NCI-H146 (cell line): ENCODE results near the gene TRERF1.

Experiments used
- DNase-seq: peaks from one replicate; lab custom pipeline; 2025; lab: John Stamatoyannopoulos, UW

Gene TRERF1

DNA sequence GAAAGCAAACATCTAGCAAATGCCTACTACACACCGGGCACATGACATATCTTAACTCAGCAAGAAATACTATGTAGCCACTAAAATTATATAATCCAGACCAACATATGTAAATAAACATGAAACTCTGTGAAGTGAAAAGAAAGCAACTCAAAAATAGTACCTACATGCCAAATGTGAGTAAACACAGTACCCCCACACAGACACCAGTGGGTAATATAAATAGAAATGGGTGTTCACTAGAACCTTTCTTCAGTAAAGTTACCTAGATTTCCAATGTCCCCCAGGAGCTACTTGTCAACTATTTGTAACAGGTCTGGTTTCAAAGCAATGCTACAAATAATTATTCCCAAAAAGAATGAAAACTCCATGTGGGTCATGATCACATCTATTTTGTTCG, 25.5 kb downstream of the TRERF1 start:
- no peak for DNase-seq

DNA sequence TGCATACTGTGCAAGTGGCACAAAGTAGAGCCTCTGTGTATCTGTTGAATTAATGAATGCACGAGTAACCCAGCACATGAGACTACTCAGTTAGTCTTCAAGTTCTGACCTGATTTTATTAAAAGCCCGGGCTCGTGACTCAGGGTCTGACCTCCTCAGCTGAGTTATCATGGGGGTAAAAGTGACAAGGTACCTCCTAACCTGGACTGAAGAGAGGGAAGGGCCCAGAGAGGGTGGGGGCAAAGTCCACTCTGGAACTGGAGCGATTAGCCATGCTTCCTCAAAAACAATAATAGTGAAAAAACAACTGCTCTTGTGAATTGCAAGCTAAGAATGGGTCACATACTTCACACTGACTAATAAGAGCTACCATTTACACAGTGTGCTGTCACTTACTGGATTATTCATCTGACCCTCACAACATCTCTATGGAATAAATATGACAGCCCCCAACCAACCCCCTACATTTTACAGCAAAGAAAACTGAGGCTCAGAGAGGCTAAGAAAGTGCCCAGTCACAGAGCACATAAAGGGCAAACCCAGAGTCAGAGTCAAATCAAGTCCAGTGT, 26.7 kb downstream of the TRERF1 start:
- DNase-seq: no peak

GRCh38 chr6:42423244-42423643, 28.5 kb downstream of the TRERF1 start:
- DNase-seq: no peak

DNA sequence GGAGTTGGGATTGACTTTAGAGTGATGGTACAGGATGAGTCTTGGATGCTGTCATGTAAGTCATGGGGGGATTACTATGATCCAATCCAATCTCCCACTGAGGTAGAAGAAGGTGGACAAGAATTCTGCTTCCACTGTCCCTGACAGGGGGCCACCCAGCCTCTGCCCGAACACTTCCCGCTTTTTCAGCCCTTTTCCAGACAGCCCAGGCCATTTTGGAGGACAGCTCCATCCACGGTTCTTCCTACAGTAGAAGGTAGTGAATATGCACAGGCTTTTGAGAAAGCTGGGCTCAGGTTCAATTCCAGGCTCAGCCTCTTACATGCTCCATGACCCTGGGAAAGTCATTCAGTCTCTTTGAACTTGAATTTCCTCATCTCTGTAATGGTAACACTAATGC, 31.0 kb downstream of the TRERF1 start:
- DNase-seq: no peak

GRCh38 chr6:42419490-42420280, 32.0 kb downstream of the TRERF1 start:
- DNase-seq: no peak

- peak; percentile 77 for DNase-seq
Observed at GRCh38 chr6:42418724-42419123, 33.0 kb downstream of the TRERF1 start.

- DNase-seq: no peak
Observed at GRCh38 chr6:42417641-42418112, 34.0 kb downstream of the TRERF1 start.

DNA sequence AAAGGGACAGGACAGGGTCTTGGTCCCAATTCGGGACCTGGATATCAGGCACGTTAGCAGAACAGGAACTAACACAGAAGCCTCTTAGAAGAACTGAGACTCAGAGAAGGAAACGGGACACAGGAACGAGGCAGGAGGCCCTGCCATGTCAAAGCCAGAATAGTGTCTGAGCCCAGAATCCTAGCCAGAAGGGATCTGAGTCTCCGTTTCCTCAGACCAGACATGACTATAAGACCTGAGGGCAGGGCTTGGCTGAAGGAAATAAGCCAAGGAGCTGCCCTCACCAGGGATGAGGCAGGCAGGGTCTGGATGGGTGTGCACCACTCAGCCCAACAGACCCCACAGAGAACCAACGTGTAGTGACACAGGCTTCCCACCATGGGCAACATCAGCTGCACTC, 40.3 kb downstream of the TRERF1 start:
- DNase-seq: no peak

- no peak for DNase-seq
Observed at GRCh38 chr6:42410861-42411260, 40.9 kb downstream of the TRERF1 start.

- DNase-seq: no peak
Observed at GRCh38 chr6:42409581-42409980, 42.1 kb downstream of the TRERF1 start.

- DNase-seq: no peak
Observed at GRCh38 chr6:42407379-42407778, 44.3 kb downstream of the TRERF1 start.

DNA sequence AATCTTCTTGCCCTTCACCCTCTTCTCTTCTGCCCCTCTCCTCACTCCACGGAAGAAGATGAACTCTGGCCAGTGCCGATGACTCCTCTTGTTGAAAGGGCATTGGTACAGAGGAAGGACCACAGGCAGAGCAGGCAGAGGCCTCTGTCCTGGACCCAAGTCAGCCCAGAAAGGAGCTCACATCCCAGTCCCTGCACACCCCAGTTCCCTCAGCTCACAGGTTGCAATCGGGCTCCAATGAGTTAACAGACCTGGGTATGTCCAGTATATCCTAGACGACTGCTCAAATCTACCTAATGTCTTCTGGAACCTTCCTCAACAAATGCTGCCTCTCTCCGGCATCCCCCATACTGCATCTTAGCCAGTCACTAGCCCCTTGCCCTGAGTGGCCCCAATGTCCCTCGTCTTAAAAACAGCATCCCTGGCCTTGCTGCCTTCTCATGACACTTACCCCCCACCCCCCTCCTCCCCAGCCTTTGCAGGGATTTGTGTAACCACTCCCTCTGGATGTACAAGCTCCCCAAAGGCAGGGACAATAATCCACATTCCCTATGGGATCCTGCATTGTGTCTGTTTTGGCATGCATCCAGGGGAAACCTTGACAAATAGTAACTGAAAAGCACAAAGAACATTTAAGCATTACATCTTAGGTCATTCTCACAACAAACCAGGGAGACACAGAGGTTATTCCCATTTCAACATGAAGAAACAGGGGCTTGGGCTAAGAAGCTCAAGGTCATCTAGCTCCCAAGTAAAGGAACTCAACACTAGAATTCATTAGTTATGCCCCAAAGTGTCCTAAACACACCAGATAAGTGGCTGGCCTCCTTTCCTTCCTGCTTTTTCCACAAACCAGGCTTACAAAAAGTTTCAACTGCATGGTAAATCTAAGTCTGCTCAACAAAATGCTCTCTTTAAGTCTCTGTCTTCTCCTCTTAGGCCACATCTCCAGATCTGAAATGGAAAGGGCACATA, 45.1 kb downstream of the TRERF1 start:
- DNase-seq: peak; percentile 22

GRCh38 chr6:42405021-42405420, 46.7 kb downstream of the TRERF1 start:
- DNase-seq: no peak

- DNase-seq: no peak
Observed at GRCh38 chr6:42404484-42404883, 47.2 kb downstream of the TRERF1 start.

GRCh38 chr6:42403831-42404230, 47.9 kb downstream of the TRERF1 start:
- no peak for DNase-seq

- no peak for DNase-seq
Observed at GRCh38 chr6:42403421-42403820, 48.3 kb downstream of the TRERF1 start.

GRCh38 chr6:42402184-42402583, 49.5 kb downstream of the TRERF1 start:
- DNase-seq: no peak

DNA sequence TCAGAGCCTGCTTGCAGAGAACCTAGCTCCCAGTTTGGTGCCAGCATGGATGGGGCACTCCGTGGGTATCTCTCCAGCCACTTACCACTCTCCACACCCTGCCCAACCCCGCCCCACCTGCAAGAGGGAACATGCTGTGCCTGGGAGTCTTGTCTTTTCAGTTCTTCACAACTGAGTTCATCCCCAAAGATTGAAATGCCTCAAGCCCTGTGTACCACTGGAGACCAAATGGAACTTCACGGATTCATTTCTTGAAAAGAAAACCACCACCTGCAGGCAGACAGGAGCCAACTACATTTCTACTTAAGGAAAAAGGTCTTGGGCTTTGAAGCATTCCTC, 50.1 kb downstream of the TRERF1 start:
- no peak for DNase-seq

GRCh38 chr6:42400886-42401612, 50.7 kb downstream of the TRERF1 start:
- DNase-seq: no peak

GRCh38 chr6:42400061-42400760, 51.5 kb downstream of the TRERF1 start:
- no peak for DNase-seq

GRCh38 chr6:42396720-42397119, 55.0 kb downstream of the TRERF1 start:
- no peak for DNase-seq
